HL-60 (cell line): ENCODE data around the gene C19orf81.

Experiments
- DNase-seq, 2 experiments: peaks; one replicate each; pipeline ENCODE4 v3.0.0-alpha.2; 2010 to 2020; ENCODE audit warnings: low read depth in 1 of 2, low spot score in 1 of 2
- H3K27ac ChIP-seq: fragments of 250-450 bp; sonication (Bioruptor Pico); replicated peaks from 2 replicates; pipeline ENCODE4 v1.5.1; 2020; ENCODE audit warnings: mild to moderate bottlenecking, moderate library complexity
- H3K27me3 ChIP-seq: fragments of 250-450 bp; sonication (Bioruptor Pico); 2 replicates; pipeline ENCODE4 v1.5.1; 2021; ENCODE audit warnings: mild to moderate bottlenecking, moderate library complexity; ENCODE audit not compliant: insufficient read depth, poor library complexity, severe bottlenecking
- H3K4me3 ChIP-seq: replicated peaks from 2 replicates; pipeline ENCODE4 v1.5.1; 2011; ENCODE audit warnings: mild to moderate bottlenecking, control low read depth, low read length; ENCODE audit not compliant: insufficient read depth
- GABPA ChIP-seq: IDR thresholded peaks from 2 replicates; pipeline ENCODE4 v1.6.1; 2012; ENCODE audit warnings: low read depth
- POLR2AphosphoS5 ChIP-seq: IDR thresholded peaks from 2 replicates; pipeline ENCODE4 v1.6.1; 2012; ENCODE audit warnings: low read depth
- SPI1 ChIP-seq: IDR thresholded peaks from 2 replicates; pipeline ENCODE4 v1.6.1; 2012; ENCODE audit warnings: low read depth, mild to moderate bottlenecking, borderline replicate concordance
- TF ChIP-seq, protein P1 (sequence below): IDR thresholded peaks from one replicate; pipeline ENCODE4 v1.5.1; 2011; ENCODE audit warnings: low read length, control low read depth, inconsistent platforms; ENCODE audit not compliant: insufficient read depth
- TF ChIP-seq, protein P2 (sequence below): IDR thresholded peaks from 2 replicates; pipeline ENCODE4 v1.6.1; 2012; ENCODE audit warnings: low read depth; ENCODE audit not compliant: insufficient replicate concordance

Gene C19orf81

DNA sequence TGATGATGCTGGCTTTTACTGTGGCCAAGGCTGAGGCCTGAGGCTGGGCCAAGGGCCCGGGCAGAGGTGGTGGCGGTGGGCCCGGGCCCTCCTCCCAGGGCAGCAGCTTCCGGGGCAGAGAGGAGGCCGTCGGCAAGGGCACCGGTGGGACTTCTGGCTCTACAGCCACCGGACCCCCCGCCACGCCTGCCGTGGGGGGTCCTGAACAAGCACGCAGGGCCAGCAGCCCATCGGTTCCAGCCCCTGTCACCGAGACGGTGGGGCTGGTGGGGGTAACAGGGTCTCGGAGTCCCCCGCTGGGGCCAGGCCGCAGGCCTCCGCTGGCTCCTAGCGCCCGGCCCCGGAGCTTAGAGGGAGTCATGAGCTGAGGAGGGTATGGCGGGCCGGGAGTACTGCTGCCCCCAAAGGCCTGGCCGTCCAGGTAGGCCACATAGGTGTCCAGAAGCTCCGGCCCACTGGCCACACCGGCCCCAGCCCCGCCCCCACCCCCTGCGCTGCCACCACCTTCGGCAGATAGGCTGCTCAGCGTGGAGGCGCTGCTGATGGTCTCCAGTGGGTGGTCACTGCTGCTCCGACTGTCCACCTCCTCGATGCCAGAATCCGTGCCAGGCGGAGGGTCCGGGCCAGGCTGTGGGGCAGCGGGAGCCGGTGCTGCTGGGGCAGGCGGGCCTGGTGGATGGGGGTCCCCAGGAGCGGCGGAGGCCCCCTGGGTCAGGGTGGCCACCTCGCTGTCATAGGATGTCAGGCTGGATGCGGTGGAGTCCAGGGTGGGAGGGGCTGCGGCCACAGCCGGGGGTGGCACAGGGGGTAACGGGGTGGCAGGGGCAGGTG lies 17.3 kb downstream of the C19orf81 start:
- no peak overlapping the region for H3K4me3 ChIP-seq
- no peak overlapping the region for H3K27ac ChIP-seq
- DNase-seq = no peak
- peaks cover 17% of the 10 kb centered on the region for H3K27me3 ChIP-seq
- TF ChIP-seq, protein P1, sequence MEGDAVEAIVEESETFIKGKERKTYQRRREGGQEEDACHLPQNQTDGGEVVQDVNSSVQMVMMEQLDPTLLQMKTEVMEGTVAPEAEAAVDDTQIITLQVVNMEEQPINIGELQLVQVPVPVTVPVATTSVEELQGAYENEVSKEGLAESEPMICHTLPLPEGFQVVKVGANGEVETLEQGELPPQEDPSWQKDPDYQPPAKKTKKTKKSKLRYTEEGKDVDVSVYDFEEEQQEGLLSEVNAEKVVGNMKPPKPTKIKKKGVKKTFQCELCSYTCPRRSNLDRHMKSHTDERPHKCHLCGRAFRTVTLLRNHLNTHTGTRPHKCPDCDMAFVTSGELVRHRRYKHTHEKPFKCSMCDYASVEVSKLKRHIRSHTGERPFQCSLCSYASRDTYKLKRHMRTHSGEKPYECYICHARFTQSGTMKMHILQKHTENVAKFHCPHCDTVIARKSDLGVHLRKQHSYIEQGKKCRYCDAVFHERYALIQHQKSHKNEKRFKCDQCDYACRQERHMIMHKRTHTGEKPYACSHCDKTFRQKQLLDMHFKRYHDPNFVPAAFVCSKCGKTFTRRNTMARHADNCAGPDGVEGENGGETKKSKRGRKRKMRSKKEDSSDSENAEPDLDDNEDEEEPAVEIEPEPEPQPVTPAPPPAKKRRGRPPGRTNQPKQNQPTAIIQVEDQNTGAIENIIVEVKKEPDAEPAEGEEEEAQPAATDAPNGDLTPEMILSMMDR = no peak
- TF ChIP-seq POLR2AphosphoS5 = no peak
- TF ChIP-seq, protein P2, sequence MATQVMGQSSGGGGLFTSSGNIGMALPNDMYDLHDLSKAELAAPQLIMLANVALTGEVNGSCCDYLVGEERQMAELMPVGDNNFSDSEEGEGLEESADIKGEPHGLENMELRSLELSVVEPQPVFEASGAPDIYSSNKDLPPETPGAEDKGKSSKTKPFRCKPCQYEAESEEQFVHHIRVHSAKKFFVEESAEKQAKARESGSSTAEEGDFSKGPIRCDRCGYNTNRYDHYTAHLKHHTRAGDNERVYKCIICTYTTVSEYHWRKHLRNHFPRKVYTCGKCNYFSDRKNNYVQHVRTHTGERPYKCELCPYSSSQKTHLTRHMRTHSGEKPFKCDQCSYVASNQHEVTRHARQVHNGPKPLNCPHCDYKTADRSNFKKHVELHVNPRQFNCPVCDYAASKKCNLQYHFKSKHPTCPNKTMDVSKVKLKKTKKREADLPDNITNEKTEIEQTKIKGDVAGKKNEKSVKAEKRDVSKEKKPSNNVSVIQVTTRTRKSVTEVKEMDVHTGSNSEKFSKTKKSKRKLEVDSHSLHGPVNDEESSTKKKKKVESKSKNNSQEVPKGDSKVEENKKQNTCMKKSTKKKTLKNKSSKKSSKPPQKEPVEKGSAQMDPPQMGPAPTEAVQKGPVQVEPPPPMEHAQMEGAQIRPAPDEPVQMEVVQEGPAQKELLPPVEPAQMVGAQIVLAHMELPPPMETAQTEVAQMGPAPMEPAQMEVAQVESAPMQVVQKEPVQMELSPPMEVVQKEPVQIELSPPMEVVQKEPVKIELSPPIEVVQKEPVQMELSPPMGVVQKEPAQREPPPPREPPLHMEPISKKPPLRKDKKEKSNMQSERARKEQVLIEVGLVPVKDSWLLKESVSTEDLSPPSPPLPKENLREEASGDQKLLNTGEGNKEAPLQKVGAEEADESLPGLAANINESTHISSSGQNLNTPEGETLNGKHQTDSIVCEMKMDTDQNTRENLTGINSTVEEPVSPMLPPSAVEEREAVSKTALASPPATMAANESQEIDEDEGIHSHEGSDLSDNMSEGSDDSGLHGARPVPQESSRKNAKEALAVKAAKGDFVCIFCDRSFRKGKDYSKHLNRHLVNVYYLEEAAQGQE = no peak
- no peak for TF ChIP-seq SPI1

DNA sequence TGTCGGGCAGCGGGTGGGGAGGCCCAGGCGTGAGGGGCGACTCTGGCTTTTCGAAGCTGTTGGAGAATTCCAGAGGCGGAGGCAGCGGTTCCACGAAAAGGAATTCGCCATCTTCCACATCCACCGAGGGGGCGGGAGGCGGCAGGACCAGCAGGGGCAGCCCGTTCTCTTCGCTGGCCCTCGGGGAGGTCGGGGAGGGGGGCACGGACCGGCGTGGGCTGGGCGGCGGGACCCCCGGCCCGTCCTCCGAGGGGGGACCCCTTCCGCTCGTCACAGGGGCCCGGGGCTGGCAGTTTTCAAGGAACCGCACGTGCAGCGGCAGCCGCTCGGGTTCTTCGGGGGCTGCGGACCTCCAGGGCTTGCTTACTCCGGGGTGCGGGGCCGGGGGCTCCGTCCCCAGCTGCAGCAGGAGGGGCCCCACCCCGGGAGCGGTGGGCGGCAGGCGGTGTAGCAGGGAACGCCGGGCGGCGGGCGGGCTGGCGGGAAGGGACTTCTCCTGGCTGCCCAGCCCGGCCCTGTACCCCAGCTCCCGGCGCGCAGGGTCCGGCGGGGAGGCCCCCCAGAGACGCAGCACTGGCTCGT lies 18.0 kb downstream of the C19orf81 start:
- Histone ChIP-seq H3K4me3 (no peak overlapping the region), H3K27ac (no peak overlapping the region), H3K27me3 (peaks cover 17% of the 10 kb centered on the region)
- TF ChIP-seq GABPA (no peak), SPI1 (no peak), POLR2AphosphoS5 (no peak)
- TF ChIP-seq, protein P2 = no peak
- TF ChIP-seq, protein P1 = no peak
- DNase-seq = no peak

DNA sequence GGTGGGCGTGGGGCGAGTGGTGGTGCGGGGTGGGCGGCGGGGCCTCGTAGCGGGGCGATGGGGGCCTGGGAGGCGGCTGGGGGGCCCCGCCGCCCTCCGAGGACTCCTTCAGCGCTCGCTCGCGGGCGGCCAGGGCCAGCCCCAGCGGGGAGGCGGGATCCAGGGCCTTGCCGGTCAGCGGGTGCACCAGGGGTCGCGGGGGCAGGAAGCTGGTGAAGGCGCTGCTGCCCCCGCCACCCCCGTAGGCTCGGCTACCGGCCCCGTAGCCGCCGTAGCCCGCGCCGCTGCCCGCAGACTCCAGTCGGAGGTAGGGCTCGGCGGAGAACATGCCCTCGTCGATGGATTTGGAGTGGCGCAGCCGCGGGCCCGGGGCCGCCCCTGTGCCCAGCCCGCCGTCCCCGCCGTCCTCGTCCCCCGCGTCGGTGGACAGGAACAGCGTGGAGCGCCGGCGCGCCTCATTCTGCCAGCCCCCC lies 18.6 kb downstream of the C19orf81 start:
- H3K4me3 ChIP-seq = no peak overlapping the region
- no peak for DNase-seq
- no peak overlapping the region for H3K27ac ChIP-seq
- H3K27me3 ChIP-seq = peaks cover 20% of the 10 kb centered on the region
- no peak for TF ChIP-seq POLR2AphosphoS5
- TF ChIP-seq, protein P2 = no peak
- no peak for TF ChIP-seq GABPA
- TF ChIP-seq, protein P1 = no peak
- TF ChIP-seq SPI1 = no peak
